Measurements from ENCODE around the gene RPL41. TPM values are rescaled to one million over a fixed set of nuclear protein-coding genes. Genes with fewer than 3 reads are reported as not detected.
A peak's percentile ranks its signal among the peaks of the same experiment; 100 is the strongest.

The RPL41 gene
- polyA plus RNA-seq, 5 donors, result 6,129 to 8,482 (median 6,371) TPM

- no peak for DNase-seq
Measured at GRCh38 chr12:56097738-56098137, 18.7 kb upstream of the RPL41 start.

- no peak for DNase-seq
Measured at GRCh38 chr12:56098592-56098991, 17.8 kb upstream of the RPL41 start.

- DNase-seq, result no peak
Measured at GRCh38 chr12:56099787-56100186, 16.6 kb upstream of the RPL41 start.

- no peak for DNase-seq
Measured at GRCh38 chr12:56101045-56101444, 15.4 kb upstream of the RPL41 start.

GRCh38 chr12:56102683-56103065 lies 13.8 kb upstream of the RPL41 start:
- DNase-seq, result no peak

- DNase-seq, result no peak
Measured at GRCh38 chr12:56103066-56103711, 13.2 kb upstream of the RPL41 start.

- no peak for DNase-seq
Measured at GRCh38 chr12:56103823-56104108, 12.7 kb upstream of the RPL41 start.

GRCh38 chr12:56104109-56104814 lies 12.2 kb upstream of the RPL41 start, which contains the start of gene PA2G4:
Gene PA2G4 (plus strand): TSS chr12:56104559. CDS start chr12:56104738, 179 bp downstream.
- peak; percentile 98 for DNase-seq

- DNase-seq, result no peak
Measured at GRCh38 chr12:56104815-56105608, 11.4 kb upstream of the RPL41 start.

- DNase-seq, result no peak
Measured at GRCh38 chr12:56105609-56105902, 10.9 kb upstream of the RPL41 start.

- no peak for DNase-seq
Measured at GRCh38 chr12:56107242-56107641, 9.2 kb upstream of the RPL41 start.

GRCh38 chr12:56110571-56110970 lies 5.9 kb upstream of the RPL41 start:
- DNase-seq, result no peak

GRCh38 chr12:56114084-56114483 lies 2.3 kb upstream of the RPL41 start:
- DNase-seq, result no peak

- peak in 1 of 2 donors; percentile 9 for DNase-seq
Measured at GRCh38 chr12:56115329-56115728, 1.1 kb upstream of the RPL41 start.

GRCh38 chr12:56117082-56117706 lies 761 bp downstream of the RPL41 start:
- peak in 1 of 2 donors; percentile 13 for DNase-seq

GRCh38 chr12:56117778-56118687 lies 1.6 kb downstream of the RPL41 start, which contains the start of gene ZC3H10:
Gene ZC3H10 (plus strand): TSS chr12:56118266. CDS start chr12:56120563, 2,297 bp downstream.
- peak; percentile 99 for DNase-seq

GRCh38 chr12:56118688-56119357 lies 2.4 kb downstream of the RPL41 start:
- DNase-seq, result no peak

- DNase-seq, result peak; percentile 73 to 78
Measured at GRCh38 chr12:56119361-56119796, 2.9 kb downstream of the RPL41 start.

GRCh38 chr12:56120158-56120846 lies 3.9 kb downstream of the RPL41 start:
- no peak for DNase-seq

All from right lung (tissue), 5 donors.